ENCODE measurements around the gene SRSF9. TPM values are rescaled to one million over a fixed set of nuclear protein-coding genes. Genes with fewer than 3 reads are reported as not detected.

SRSF9 gene
- total and polyA plus RNA-seq, 2 of the 4 experiments (the other 2 are of a cell fraction), result 102 to 143 TPM

DNA sequence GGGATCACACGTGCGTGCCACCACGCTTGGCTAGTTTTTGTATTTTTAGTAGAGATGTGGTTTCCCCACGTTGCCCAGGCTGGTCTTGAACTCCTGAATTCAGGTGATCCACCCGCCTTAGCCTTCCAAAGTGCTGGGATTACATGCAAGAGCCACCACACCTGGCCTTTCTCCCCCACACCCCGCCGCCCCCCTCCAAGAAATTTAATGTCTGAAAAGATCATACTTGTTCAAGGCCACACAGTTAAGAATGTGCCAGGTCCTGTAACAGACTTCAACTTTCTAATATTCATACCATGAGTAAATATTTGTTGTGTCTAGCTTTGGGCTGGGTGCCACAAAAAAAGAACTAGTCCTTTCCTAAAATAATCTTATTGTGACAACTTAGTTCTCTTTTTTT lies 14.2 kb downstream of the SRSF9 start:
- H3K4ac ChIP-seq (ENCODE audit: low read depth, low read length), result no peak overlapping the region
- no peak overlapping the region for H3K4me2 ChIP-seq (ENCODE audit: low read depth, low read length)
- no peaks in the 10 kb centered on the region for H3K27me3 ChIP-seq (ENCODE audit: control insufficient read depth, insufficient read depth, low read length)
- DNase-seq, result no peak
- no peak overlapping the region for H2AK9ac ChIP-seq (replicated peaks; ENCODE audit: low read depth, low read length, poor library complexity)
- H3K4me3 ChIP-seq (ENCODE audit: insufficient read depth, low read depth, low read length), result no peak overlapping the region
- H4K5ac ChIP-seq (ENCODE audit: low read depth, low read length), result no peak overlapping the region
- POLR2A ChIA-PET (ENCODE audit: unreplicated experiment), result no interaction called here
- H3K9me1 ChIP-seq (ENCODE audit: insufficient read depth, low read length), result no peaks in the 10 kb centered on the region
- no peak overlapping the region for H2BK120ac ChIP-seq (ENCODE audit: low read depth, low read length)
- no peak overlapping the region for H2BK20ac ChIP-seq (ENCODE audit: low read depth, low read length)
- no peak overlapping the region for H3K23ac ChIP-seq (ENCODE audit: low read depth, low read length)
- H4K20me1 ChIP-seq (ENCODE audit: insufficient read depth, low read length), result peaks cover 20% of the 10 kb centered on the region; the same call in 1 of the 2 replicates
- H4K8ac ChIP-seq (ENCODE audit: low read depth in 2 of 2, low read length in 2 of 2), result no peak overlapping the region
- CTCF ChIA-PET, result no interaction called here
- H3K4me1 ChIP-seq (ENCODE audit: control insufficient read depth, insufficient read depth, low read length), result no peaks in the 10 kb centered on the region
- no peak overlapping the region for H3K9ac ChIP-seq (ENCODE audit: low read depth, low read length)
- peaks cover 45% of the 10 kb centered on the region for H3K36me3 ChIP-seq (ENCODE audit: control insufficient read depth, insufficient read depth, low read length)
- H3K9me3 ChIP-seq (ENCODE audit: control insufficient read depth, insufficient read depth, low read length), result no peaks in the 10 kb centered on the region
- dilution Hi-C loops (cut with HindIII; ENCODE audit: low sequenced_read_pairs, unreplicated experiment), result no loop called here
- ATAC-seq (ENCODE audit: low read depth), result no peak
- in situ Hi-C loops (cut with MboI; ENCODE audit: low sequenced_read_pairs), result no loop called here
- no peak overlapping the region for H3K14ac ChIP-seq (replicated peaks; ENCODE audit: low read depth, low read length)
- no peak overlapping the region for H2BK15ac ChIP-seq (ENCODE audit: low read depth, low read length)
- no peak overlapping the region for H3K27ac ChIP-seq (ENCODE audit: insufficient read depth, low read length)
- H4K91ac ChIP-seq (ENCODE audit: insufficient read depth, low read depth, low read length), result no peak overlapping the region
- no peak overlapping the region for H3K18ac ChIP-seq (ENCODE audit: low read depth, low read length)
- no peak overlapping the region for H2BK5ac ChIP-seq (ENCODE audit: low read depth, low read length, poor library complexity, severe bottlenecking)
- intact Hi-C loops (cut with micrococcal nuclease), result no loop called here
- H2AK5ac ChIP-seq (ENCODE audit: low read depth, low read length), result no peak overlapping the region
- H3K56ac ChIP-seq (ENCODE audit: extremely low read depth, insufficient read depth, low read length), result no peak overlapping the region
- H3K79me1 ChIP-seq (ENCODE audit: low read depth in 1 of 2, low read length in 2 of 2), result peaks cover 8 to 45% of the 10 kb centered on the region in 2 experiments
- BruUV-seq (replicated peaks), result no TSS peak
- TF ChIP-seq CEBPB (IDR thresholded peaks at IDR 0.05; ENCODE audit: low read depth, low read length), result no peak
- no peak for TF ChIP-seq SMC3 (IDR thresholded peaks at IDR 0.05; ENCODE audit: low read depth, low read length)
- TF ChIP-seq POLR2A (IDR thresholded peaks at IDR 0.05; ENCODE audit: low read depth, low read length), result no peak
- TF ChIP-seq RFX5 (IDR thresholded peaks at IDR 0.05; ENCODE audit: low read depth, low read length), result no peak
- TF ChIP-seq, protein P1, sequence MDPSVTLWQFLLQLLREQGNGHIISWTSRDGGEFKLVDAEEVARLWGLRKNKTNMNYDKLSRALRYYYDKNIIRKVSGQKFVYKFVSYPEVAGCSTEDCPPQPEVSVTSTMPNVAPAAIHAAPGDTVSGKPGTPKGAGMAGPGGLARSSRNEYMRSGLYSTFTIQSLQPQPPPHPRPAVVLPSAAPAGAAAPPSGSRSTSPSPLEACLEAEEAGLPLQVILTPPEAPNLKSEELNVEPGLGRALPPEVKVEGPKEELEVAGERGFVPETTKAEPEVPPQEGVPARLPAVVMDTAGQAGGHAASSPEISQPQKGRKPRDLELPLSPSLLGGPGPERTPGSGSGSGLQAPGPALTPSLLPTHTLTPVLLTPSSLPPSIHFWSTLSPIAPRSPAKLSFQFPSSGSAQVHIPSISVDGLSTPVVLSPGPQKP (IDR thresholded peaks at IDR 0.05; ENCODE audit: borderline replicate concordance, low read depth, low read length), result no peak
- no peak for TF ChIP-seq RCOR1 (IDR thresholded peaks at IDR 0.05; ENCODE audit: insufficient replicate concordance, low read length)
- no peak for TF ChIP-seq MAFK (IDR thresholded peaks at IDR 0.05; ENCODE audit: low read depth, low read length)
- no peak for TF ChIP-seq MXI1 (IDR thresholded peaks at IDR 0.05; ENCODE audit: borderline replicate concordance, low read depth, low read length)
- no peak for TF ChIP-seq NFE2L2 (IDR thresholded peaks at IDR 0.05; ENCODE audit: low read depth, low read length)
- TF ChIP-seq CHD1 (IDR thresholded peaks at IDR 0.05; ENCODE audit: low read depth, low read length), result no peak
- no peak for TF ChIP-seq MAZ (IDR thresholded peaks at IDR 0.05; ENCODE audit: borderline replicate concordance, low read depth, low read length)
- TF ChIP-seq RAD21 (IDR thresholded peaks at IDR 0.05; ENCODE audit: low read length), result no peak
- TF ChIP-seq, protein P2, sequence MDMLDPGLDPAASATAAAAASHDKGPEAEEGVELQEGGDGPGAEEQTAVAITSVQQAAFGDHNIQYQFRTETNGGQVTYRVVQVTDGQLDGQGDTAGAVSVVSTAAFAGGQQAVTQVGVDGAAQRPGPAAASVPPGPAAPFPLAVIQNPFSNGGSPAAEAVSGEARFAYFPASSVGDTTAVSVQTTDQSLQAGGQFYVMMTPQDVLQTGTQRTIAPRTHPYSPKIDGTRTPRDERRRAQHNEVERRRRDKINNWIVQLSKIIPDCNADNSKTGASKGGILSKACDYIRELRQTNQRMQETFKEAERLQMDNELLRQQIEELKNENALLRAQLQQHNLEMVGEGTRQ (IDR thresholded peaks at IDR 0.05; ENCODE audit: low read depth, low read length), result no peak
- no peak for TF ChIP-seq BHLHE40 (IDR thresholded peaks at IDR 0.05; ENCODE audit: low read depth, low read length)
- TF ChIP-seq, protein P3, sequence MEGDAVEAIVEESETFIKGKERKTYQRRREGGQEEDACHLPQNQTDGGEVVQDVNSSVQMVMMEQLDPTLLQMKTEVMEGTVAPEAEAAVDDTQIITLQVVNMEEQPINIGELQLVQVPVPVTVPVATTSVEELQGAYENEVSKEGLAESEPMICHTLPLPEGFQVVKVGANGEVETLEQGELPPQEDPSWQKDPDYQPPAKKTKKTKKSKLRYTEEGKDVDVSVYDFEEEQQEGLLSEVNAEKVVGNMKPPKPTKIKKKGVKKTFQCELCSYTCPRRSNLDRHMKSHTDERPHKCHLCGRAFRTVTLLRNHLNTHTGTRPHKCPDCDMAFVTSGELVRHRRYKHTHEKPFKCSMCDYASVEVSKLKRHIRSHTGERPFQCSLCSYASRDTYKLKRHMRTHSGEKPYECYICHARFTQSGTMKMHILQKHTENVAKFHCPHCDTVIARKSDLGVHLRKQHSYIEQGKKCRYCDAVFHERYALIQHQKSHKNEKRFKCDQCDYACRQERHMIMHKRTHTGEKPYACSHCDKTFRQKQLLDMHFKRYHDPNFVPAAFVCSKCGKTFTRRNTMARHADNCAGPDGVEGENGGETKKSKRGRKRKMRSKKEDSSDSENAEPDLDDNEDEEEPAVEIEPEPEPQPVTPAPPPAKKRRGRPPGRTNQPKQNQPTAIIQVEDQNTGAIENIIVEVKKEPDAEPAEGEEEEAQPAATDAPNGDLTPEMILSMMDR (conservative IDR thresholded peaks at IDR 0.05; ENCODE audit: low read depth, low read length), result no peak
- no CpG with 5 or more reads among the region's 7 CpGs for WGBS, 2 experiments (ENCODE audit: extremely low coverage in 2 of 2, insufficient read length in 1 of 2)
- H2AFZ ChIP-seq (replicated peaks; ENCODE audit: low read length, poor library complexity), result no peak overlapping the region
